ENCODE measurements around the gene WIPF1.

GRCh38 chr2:174634130-174635014 lies 36.8 kb upstream of the WIPF1 start:
- TF ChIP-seq CTCF (IDR thresholded peaks at IDR 0.05; ENCODE audit: poor library complexity, severe bottlenecking) (no peak), POLR2AphosphoS5 (IDR thresholded peaks at IDR 0.05) (no peak)
